EH (cell line): ENCODE data around the gene G3BP1.

Experiments
- DNase-seq: peaks from one replicate; pipeline ENCODE4 v3.0.0-alpha.2; 2015; ENCODE audit warnings: low read depth

The G3BP1 gene

GRCh38 chr5:151771259-151772028 is at the start of gene G3BP1:
Gene G3BP1 (plus strand): TSS chr5:151771954. CDS start chr5:151786621, 14,667 bp downstream.
- peak; percentile 100 for DNase-seq

GRCh38 chr5:151722546-151722945 is 49.2 kb upstream of the G3BP1 start:
- DNase-seq = no peak

GRCh38 chr5:151724360-151724759 is 47.4 kb upstream of the G3BP1 start:
- DNase-seq = no peak

- peak; percentile 74 for DNase-seq
Observed at GRCh38 chr5:151729597-151729996, 42.2 kb upstream of the G3BP1 start.

GRCh38 chr5:151730381-151730780 is 41.4 kb upstream of the G3BP1 start:
- DNase-seq = no peak

GRCh38 chr5:151733358-151734063 is 38.2 kb upstream of the G3BP1 start:
- DNase-seq = peak; percentile 71

- no peak for DNase-seq
Observed at GRCh38 chr5:151734064-151734408, 37.7 kb upstream of the G3BP1 start.

- DNase-seq = no peak
Observed at GRCh38 chr5:151735646-151736045, 36.1 kb upstream of the G3BP1 start.

GRCh38 chr5:151737431-151737830 is 34.3 kb upstream of the G3BP1 start:
- no peak for DNase-seq

GRCh38 chr5:151738125-151738848 is 33.5 kb upstream of the G3BP1 start:
- peak; percentile 59 for DNase-seq

- DNase-seq = no peak
Observed at GRCh38 chr5:151739395-151739794, 32.4 kb upstream of the G3BP1 start.

GRCh38 chr5:151739939-151740335 is 31.8 kb upstream of the G3BP1 start:
- peak; percentile 99 for DNase-seq

- peak; percentile 98 for DNase-seq
Observed at GRCh38 chr5:151740336-151740942, 31.3 kb upstream of the G3BP1 start.

- DNase-seq = peak; percentile 89
Observed at GRCh38 chr5:151740958-151741373, 30.8 kb upstream of the G3BP1 start.

- peak; percentile 90 for DNase-seq
Observed at GRCh38 chr5:151741678-151742423, 29.9 kb upstream of the G3BP1 start.

- DNase-seq = peak; percentile 80
Observed at GRCh38 chr5:151742870-151743294, 28.9 kb upstream of the G3BP1 start.

GRCh38 chr5:151743530-151743929 is 28.2 kb upstream of the G3BP1 start:
- DNase-seq = peak; percentile 31

GRCh38 chr5:151745071-151745705 is 26.6 kb upstream of the G3BP1 start:
- peak; percentile 85 for DNase-seq

GRCh38 chr5:151750121-151750520 is 21.6 kb upstream of the G3BP1 start:
- DNase-seq = no peak

- DNase-seq = peak; percentile 62
Observed at GRCh38 chr5:151751091-151751490, 20.7 kb upstream of the G3BP1 start.

GRCh38 chr5:151751593-151751992 is 20.2 kb upstream of the G3BP1 start:
- no peak for DNase-seq
